HepG2 (cell line): ENCODE data around the gene CDC20B. TPM values are rescaled to one million over a fixed set of nuclear protein-coding genes. Genes with fewer than 3 reads are reported as not detected.
"Not testable (repeated sequence)": the region's sequence is repeated elsewhere in the genome, so short reads cannot be mapped to it uniquely, and the experiment has no call there.

Experiments used
- ATAC-seq: fragments of 200-7000 bp; cut with Tn5 transposase; 3 replicates; pipeline ENCODE4 v1.9.1; 2020; ENCODE audit warnings: mild to moderate bottlenecking, moderate library complexity
- BruUV-seq: library from RNA; stranded (reverse); fragments of 400-500 nt; replicated peaks from 2 replicates; lab custom pipeline; 2021; lab: Mats Ljungman, UMichigan
- CTCF ChIA-PET: fragments of 300-600 bp; formaldehyde crosslinking; extraction: SDS; loops from one replicate; lab custom pipeline; 2021; ENCODE audit warnings: low total read pairs, inconsistent platforms, low intra/inter-chr PET ratio; lab: Yijun Ruan, JAX
- POLR2A ChIA-PET: fragments of 350-600 bp; sonication (Branson Sonifier 250); formaldehyde crosslinking; loops from one replicate; lab custom pipeline; 2020; ENCODE audit warnings: antibody characterized with exemption, inconsistent platforms; lab: Yijun Ruan, JAX
- DNase-seq: peaks from one replicate; pipeline ENCODE4 v3.0.0-alpha.2; 2015; ENCODE audit warnings: low spot score
- FAIRE-seq: peaks from 3 replicates; lab custom pipeline; 2011; peaks lifted over from hg19 to GRCh38; lab: Jason Lieb, UNC
- H2AFZ ChIP-seq: one replicate; pipeline ENCODE4 v1.6.1; 2011; ENCODE audit warnings: low read length, inconsistent platforms
- H3K27ac ChIP-seq: fragments of 300-600 bp; 3 replicates; pipeline ENCODE4 v1.8.0; 2011; ENCODE audit warnings: mixed run types, mild to moderate bottlenecking, mixed read lengths, low read length, inconsistent platforms; ENCODE audit not compliant: insufficient read depth; ENCODE audit errors: extremely low read length
- H3K27me3 ChIP-seq, 2 experiments: fragments of 200-600 bp in 1 of 2; 2 replicates in 1 of 2; 3 replicates in 1 of 2; pipeline versions ENCODE4 v1.6.0 to v1.8.0; 2011; ENCODE audit warnings: low read length in 2 of 2, mild to moderate bottlenecking in 2 of 2, moderate library complexity in 2 of 2, inconsistent platforms in 1 of 2; ENCODE audit not compliant: insufficient read depth in 2 of 2, control insufficient read depth in 1 of 2
- H3K36me3 ChIP-seq, 2 experiments: fragments of 200-600 bp in 1 of 2; replicated peaks in 1 of 2; 2 replicates in 1 of 2; 3 replicates in 1 of 2; pipeline versions ENCODE4 v1.5.1 to v1.8.0; 2011; ENCODE audit warnings: low read length in 2 of 2, inconsistent platforms in 1 of 2; ENCODE audit not compliant: insufficient read depth in 2 of 2, control insufficient read depth in 1 of 2
- H3K4me1 ChIP-seq: 2 replicates; pipeline ENCODE4 v1.5.1; 2012; ENCODE audit warnings: low read length, inconsistent platforms; ENCODE audit not compliant: insufficient read depth
- H3K4me2 ChIP-seq: 2 replicates; pipeline ENCODE4 v1.6.0; 2011; ENCODE audit warnings: low read depth, low read length, inconsistent platforms
- H3K4me3 ChIP-seq, 3 experiments: fragments of 200-600 bp in 1 of 3; sonication (generic), shearing (Covaris generic) in 1 of 3; replicated peaks in 1 of 3; 2 replicates each; pipeline ENCODE4 v1.5.1; 2011 to 2016; ENCODE audit warnings: low read length in 3 of 3, inconsistent platforms in 2 of 3, low read depth in 2 of 3, mild to moderate bottlenecking in 2 of 3, control low read depth in 1 of 3, mixed read lengths in 1 of 3; ENCODE audit not compliant: insufficient read depth in 1 of 3
- H3K79me2 ChIP-seq: one replicate; pipeline ENCODE4 v1.6.1; 2011; ENCODE audit warnings: low read length, inconsistent platforms; ENCODE audit not compliant: insufficient read depth
- H3K9ac ChIP-seq: 2 replicates; pipeline ENCODE4 v1.6.0; 2011; ENCODE audit warnings: mild to moderate bottlenecking, low read depth, low read length, inconsistent platforms; ENCODE audit not compliant: insufficient read depth
- H3K9me3 ChIP-seq: 2 replicates; pipeline ENCODE4 v1.5.1; 2012; ENCODE audit warnings: mild to moderate bottlenecking, low read length
- H4K20me1 ChIP-seq: 2 replicates; pipeline ENCODE4 v1.6.0; 2011; ENCODE audit warnings: inconsistent platforms, mild to moderate bottlenecking, low read length, moderate library complexity; ENCODE audit not compliant: insufficient read depth
- ZNF337 ChIP-seq: sonication (generic); formaldehyde crosslinking; IDR thresholded peaks from 2 replicates; pipeline ENCODE4 v1.5.1; 2020; ENCODE audit warnings: missing genetic modification reagents, low read depth, mild to moderate bottlenecking, borderline replicate concordance
- WGBS: methylation state at CpG from one replicate; pipeline ENCODE4 v1.1.6; 2017; ENCODE audit warnings: low lambda C conversion rate; 5-methylcytosine and 5-hydroxymethylcytosine counted together
- in situ Hi-C: cut with HindIII; loops from 2 replicates; pipeline ENCODE4 v1.10.0; 2017; ENCODE audit warnings: low pct_unique_long_range_greater_than_20kb; ENCODE audit not compliant: extremely low pct_ligation_motif_present
- intact Hi-C: fragments of 100-400 bp; cut with micrococcal nuclease; formaldehyde crosslinking; loops from one replicate; pipeline ENCODE4 v1.10.0; 2022; ENCODE audit not compliant: unreplicated experiment
- polyA plus RNA-seq, 8 experiments: library from polyadenylated mRNA; depleted of rRNA in 3 of 8; stranded (reverse) in 7 of 8; unstranded in 1 of 8; fragments of >200 nt; fragmentation: Illumina TruSeq in 4 of 8; extraction: Trizol in 4 of 8; gene quantifications; 2 replicates each; pipeline versions ENCODE4 v1.2.1 to v1.2.3, GENCODE V29; 2011 to 2016; ENCODE audit warnings: low read depth in 4 of 8, missing spikeins in 1 of 8, mixed read lengths in 1 of 8; ENCODE audit not compliant: insufficient read depth in 1 of 8
- total RNA-seq, 5 experiments: library from RNA; depleted of rRNA; stranded (reverse); fragments of >200 nt; fragmentation: Illumina TruSeq; extraction: Trizol; gene quantifications; 2 replicates each; pipeline ENCODE4 v1.2.3, GENCODE V29; 2016; ENCODE audit warnings: low read depth in 1 of 5
- TF ChIP-seq, protein P1 (sequence below): sonication (generic); formaldehyde crosslinking; IDR thresholded peaks from 2 replicates; pipeline ENCODE4 v1.5.1; 2020; ENCODE audit warnings: missing genetic modification reagents, mild to moderate bottlenecking, borderline replicate concordance

The CDC20B gene
- total and polyA plus RNA-seq, 2 of the 13 experiments (the other 11 are each of a cell fraction or from before 2014, with no cell fraction given), result not detected

DNA sequence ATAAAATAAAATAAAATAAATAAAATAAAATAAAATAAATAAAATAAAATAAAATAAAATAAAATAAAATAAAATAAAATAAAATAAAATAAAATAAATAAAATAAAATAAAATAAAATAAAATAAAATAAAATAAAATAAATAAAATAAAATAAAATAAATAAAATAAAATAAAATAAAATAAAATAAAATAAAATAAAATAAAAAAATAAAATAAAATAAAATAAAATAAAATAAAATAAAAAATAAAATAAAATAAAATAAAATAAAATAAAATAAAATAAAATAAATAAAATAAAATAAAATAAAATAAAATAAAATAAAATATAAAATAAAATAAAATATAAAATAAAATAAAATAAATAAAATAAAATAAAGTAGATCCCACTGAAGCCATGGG is 67.0 kb downstream of the CDC20B start:
- in situ Hi-C loops, result not testable (repeated sequence)

DNA sequence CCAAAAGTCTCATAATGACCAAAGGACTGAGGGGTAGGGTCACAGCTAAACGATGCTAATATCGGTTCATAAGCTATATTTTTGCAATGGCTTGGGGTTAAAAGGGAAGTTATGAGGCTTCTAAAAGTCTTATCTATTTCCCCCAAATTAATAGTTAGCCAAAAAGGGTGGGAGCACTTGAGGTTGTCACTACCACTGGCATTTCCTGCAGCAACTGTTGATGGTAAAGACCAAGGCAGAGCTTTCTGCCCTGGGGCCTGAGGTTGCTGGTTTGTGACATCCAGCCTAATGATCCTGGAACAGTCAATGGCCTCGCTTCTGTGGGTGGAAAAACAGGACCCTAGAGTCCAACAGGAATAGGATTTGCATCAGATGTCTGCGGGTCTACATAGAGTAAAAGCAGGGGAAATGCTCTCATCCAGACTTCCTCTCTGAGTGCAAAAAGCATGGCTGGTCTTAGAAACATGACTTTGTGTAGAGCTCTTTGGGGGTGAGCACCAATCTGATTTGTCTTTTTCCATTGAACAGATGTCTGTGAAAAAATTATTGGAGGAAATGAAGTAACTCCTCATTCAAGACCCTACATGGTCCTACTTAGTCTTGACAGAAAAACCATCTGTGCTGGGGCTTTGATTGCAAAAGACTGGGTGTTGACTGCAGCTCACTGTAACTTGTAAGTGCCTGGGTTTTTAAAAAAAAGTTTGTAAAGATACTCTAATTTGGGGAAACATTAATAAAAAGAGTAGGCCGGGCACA is 67.9 kb downstream of the CDC20B start:
- FAIRE-seq (no peak), DNase-seq (no peak), ATAC-seq (no peak)
- no peak for TF ChIP-seq ZNF337 (CRISPR knock-in tag)
- TF ChIP-seq, protein P1, sequence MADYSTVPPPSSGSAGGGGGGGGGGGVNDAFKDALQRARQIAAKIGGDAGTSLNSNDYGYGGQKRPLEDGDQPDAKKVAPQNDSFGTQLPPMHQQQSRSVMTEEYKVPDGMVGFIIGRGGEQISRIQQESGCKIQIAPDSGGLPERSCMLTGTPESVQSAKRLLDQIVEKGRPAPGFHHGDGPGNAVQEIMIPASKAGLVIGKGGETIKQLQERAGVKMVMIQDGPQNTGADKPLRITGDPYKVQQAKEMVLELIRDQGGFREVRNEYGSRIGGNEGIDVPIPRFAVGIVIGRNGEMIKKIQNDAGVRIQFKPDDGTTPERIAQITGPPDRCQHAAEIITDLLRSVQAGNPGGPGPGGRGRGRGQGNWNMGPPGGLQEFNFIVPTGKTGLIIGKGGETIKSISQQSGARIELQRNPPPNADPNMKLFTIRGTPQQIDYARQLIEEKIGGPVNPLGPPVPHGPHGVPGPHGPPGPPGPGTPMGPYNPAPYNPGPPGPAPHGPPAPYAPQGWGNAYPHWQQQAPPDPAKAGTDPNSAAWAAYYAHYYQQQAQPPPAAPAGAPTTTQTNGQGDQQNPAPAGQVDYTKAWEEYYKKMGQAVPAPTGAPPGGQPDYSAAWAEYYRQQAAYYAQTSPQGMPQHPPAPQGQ (CRISPR knock-in tag), result no peak
- Histone ChIP-seq H3K27me3 (no peaks in the 10 kb centered on the region), H3K79me2 (no peaks in the 10 kb centered on the region), H3K4me2 (no peak overlapping the region), H3K9ac (no peak overlapping the region), H3K4me3 (no peak overlapping the region), H3K36me3 (no peaks in the 10 kb centered on the region), H4K20me1 (no peaks in the 10 kb centered on the region), H3K9me3 (no peaks in the 10 kb centered on the region), H3K4me1 (no peaks in the 10 kb centered on the region), H3K27ac (no peak overlapping the region), H2AFZ (no peak overlapping the region)
- no TSS peak for BruUV-seq
- under 1% methylated on average over 5 of the region's 5 CpGs for WGBS
- in situ Hi-C loops, result no loop called here
- intact Hi-C loops, result no loop called here
- ChIA-PET CTCF (no interaction called here), POLR2A (no interaction called here)

More for the DNA sequence above, 67.0 kb downstream of the CDC20B start:
- H3K4me1 ChIP-seq, H3K4me2 ChIP-seq, H2AFZ ChIP-seq, DNase-seq, H3K9ac ChIP-seq, H3K4me3 ChIP-seq, POLR2A ChIA-PET, intact Hi-C loops, H4K20me1 ChIP-seq, H3K36me3 ChIP-seq, H3K27ac ChIP-seq, H3K9me3 ChIP-seq, CTCF ChIA-PET, H3K27me3 ChIP-seq, FAIRE-seq, BruUV-seq, H3K79me2 ChIP-seq, ATAC-seq: not testable (repeated sequence)
